GM19397 (cell line): ENCODE measurements around the gene TPRG1.
A peak's percentile ranks its signal among the peaks of the same experiment; 100 is the strongest.
"Not testable (repeated sequence)": the region's sequence is repeated elsewhere in the genome, so short reads cannot be mapped to it uniquely, and the experiment has no call there.

Experiments used
- ATAC-seq: cut with Tn5 transposase; IDR thresholded peaks from one replicate; pipeline ENCODE4 v1.9.1; 2021; ENCODE audit warnings: mild to moderate bottlenecking, moderate library complexity; ENCODE audit not compliant: unreplicated experiment

Gene TPRG1

DNA sequence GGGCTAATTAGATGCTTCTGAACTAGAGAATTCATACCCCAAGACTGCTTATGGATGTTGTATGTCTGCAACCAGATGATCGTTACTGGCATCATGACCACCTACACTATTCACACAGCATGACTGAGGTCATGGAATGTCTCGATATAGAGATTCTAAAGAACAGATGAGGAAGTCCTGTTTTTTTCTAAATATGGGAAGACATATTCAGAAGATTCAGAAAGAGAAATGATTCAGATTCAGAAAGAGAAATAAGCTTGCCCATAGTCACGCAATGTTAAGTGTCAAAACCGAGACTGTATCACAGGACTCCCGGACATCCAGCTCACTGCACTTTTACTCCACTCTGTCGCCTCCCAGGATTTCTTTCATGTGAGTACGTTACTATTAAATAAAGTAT lies 136.2 kb downstream of the TPRG1 start:
- no peak for ATAC-seq

DNA sequence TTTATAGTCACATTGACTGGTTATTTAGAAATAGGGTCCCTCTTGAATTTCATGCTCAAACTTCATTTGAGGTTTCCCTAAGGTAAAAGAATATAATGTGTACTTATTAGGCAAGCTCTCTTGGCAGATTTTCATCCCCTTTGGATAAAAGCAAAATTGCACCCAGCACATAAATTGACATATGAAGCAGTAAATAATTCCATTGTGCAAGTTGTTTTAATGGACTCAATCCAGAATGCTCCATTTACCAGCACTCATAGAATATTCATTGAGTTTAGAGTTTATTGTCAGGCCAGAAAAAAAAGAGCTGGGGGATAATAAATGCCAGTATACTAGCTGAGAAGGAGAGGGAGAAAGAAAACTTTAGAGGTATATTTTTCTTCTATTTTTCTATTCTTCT lies 136.8 kb downstream of the TPRG1 start:
- no peak for ATAC-seq

- no peak for ATAC-seq
These were observed 137.7 kb downstream of the TPRG1 start for GRCh38 chr3:189309400-189309975.

DNA sequence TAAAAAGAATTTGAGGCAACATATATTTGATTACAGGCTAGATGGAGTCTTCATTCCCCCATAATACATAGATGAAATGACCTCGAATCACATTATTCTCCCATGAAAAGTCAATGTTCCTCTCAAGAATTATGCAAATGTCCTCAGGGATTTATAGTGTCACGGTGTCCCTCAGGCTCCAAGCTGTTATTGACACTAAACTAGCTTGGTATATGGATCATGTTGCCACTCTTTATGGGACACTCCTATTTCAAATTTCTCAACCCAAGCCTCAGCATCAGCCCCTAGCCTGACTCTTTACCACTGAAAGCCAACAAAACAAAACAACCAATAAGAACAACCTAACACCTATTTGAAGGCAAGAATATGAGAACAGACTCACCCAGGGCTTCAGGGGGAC lies 139.8 kb downstream of the TPRG1 start:
- ATAC-seq, result no peak

- no peak for ATAC-seq
These were observed 141.1 kb downstream of the TPRG1 start for GRCh38 chr3:189312866-189313265.

DNA sequence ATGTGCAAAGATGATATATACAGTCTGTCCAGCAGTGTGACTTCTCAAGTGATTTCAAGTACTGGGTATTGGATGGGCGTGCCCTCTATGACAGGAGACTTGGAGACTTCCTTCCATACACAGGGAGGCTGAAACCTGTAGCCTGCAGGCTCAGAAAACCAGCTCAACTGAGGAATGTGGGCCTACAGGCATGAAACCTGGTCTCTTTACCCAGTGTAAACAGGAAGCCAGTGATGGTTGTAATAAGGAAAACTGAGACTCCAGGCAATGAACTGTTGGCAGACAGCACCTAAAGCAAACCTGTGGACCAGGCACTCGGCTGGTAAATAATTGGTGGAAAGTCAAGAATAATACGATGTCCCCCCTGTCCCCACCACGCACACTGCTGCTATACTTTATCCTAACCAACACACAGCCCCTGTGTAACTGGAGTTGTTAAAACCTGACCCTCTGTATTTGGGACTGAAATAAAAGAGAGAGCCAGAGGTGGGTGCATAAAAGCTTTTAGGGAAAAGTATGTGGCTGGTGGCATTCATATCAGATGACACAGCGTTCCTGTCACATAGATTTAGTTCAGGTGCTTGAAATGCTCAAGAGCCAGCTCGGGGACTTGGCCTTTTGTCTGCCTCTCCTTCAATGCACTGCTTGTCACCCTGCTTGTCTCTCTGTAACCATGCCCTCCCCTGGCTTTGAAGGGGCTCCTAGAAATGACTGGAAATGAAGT lies 144.7 kb downstream of the TPRG1 start:
- ATAC-seq, result no peak

DNA sequence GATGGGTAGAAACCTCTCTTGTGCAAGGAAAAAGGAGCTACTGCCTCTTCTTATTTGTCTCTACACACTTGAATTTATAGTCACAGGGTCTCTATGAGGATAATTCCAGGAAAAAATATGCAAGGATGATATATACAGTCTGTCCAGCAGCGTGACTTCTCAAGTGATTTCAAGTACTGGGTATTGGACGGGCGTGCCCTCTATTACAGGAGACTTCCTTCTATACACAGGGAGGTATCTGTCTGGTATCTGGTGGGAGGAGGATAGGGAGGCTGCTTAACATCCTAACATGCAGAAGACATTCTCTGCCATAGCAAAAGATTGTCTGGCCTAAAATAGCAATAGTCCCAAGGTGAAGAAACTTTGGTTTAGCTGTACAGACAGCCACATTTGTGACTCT lies 146.1 kb downstream of the TPRG1 start:
- no peak for ATAC-seq

DNA sequence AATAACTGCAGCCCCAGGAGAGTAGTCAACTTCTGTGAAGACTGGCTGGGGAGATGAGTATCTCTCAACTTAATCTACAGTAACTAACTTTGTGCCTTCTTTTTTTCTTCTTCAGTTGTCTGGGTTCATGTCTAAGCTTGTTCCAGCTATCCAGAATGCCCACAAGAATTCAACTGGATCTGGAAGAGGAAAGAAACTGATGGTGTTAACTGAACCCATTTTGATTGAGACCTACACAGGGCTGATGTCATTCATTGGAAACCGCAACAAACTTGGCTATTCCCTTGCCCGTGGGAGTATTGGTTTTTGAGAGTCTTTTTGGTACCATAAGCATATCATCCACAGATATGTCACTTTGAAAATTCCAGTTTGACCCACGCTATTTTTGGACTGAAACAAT lies 148.7 kb downstream of the TPRG1 start:
- no peak for ATAC-seq

GRCh38 chr3:189322339-189322738 lies 150.6 kb downstream of the TPRG1 start:
- ATAC-seq, result no peak

GRCh38 chr3:189324538-189325138 lies 152.9 kb downstream of the TPRG1 start:
- ATAC-seq, result peak; percentile 100

GRCh38 chr3:189325454-189325853 lies 153.7 kb downstream of the TPRG1 start:
- ATAC-seq, result no peak

DNA sequence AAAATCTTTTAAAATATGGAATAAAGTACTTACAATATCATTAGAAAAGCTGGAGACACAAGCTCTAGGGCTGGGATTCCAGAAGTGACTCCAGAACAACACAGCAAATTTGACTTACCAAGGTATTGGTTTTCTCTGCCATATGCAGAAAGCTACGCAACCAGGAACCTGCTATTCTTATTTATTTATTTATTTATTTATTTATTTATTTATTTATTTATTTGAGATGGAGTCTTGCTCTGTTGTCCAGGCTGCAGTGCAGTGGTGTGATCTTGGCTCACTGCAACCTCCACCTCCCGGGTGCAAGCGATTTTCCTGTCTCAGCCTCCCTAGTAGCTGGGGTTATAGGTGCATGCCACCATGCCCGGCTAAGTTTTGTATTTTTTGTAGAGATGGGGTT lies 157.9 kb downstream of the TPRG1 start:
- ATAC-seq, result not testable (repeated sequence)

GRCh38 chr3:189330066-189330465 lies 158.3 kb downstream of the TPRG1 start:
- no peak for ATAC-seq

- no peak for ATAC-seq
These were observed 159.2 kb downstream of the TPRG1 start for GRCh38 chr3:189331002-189331418.

GRCh38 chr3:189334064-189334920 lies 162.5 kb downstream of the TPRG1 start:
- ATAC-seq, result no peak

DNA sequence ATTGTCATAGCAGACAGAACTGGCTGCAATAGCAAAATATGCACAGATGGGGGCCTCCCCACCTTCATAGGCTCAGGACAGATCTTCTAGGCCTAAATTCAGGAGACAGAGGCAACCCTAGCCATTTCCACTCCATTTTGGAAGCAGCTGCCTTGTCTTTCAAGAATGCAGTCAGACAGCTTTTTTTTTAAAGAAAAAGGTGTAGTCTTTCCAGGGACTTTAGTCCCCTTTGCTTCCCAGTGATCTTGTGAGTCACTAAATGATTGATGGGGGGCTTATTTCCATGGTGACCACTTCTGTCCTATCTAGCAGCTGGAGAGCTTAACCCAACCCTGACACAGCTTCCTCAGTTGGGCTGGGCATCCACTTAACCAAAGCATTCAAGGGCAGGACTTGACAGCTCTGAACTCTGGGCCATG lies 165.9 kb downstream of the TPRG1 start:
- no peak for ATAC-seq

DNA sequence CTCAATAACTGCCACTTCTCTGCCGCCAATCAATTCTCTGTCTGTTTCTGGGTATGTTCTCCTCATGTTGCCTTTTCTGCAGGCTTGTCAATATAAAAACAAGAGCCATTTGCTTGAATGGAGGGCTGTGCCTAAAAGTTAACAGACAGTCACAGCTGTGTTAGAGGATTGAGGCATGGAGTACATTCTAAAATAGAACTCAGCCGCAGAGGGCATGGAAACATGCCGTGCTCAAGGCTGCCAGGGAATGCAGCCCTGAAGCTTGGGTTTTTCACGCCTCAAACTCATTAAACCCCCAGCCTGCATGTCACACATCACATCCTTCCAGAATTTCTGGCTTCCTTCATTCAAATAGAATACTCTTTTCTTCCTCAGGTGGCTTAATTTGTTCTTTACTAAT lies 166.6 kb downstream of the TPRG1 start:
- ATAC-seq, result no peak

GRCh38 chr3:189339996-189340395 lies 168.2 kb downstream of the TPRG1 start:
- no peak for ATAC-seq

DNA sequence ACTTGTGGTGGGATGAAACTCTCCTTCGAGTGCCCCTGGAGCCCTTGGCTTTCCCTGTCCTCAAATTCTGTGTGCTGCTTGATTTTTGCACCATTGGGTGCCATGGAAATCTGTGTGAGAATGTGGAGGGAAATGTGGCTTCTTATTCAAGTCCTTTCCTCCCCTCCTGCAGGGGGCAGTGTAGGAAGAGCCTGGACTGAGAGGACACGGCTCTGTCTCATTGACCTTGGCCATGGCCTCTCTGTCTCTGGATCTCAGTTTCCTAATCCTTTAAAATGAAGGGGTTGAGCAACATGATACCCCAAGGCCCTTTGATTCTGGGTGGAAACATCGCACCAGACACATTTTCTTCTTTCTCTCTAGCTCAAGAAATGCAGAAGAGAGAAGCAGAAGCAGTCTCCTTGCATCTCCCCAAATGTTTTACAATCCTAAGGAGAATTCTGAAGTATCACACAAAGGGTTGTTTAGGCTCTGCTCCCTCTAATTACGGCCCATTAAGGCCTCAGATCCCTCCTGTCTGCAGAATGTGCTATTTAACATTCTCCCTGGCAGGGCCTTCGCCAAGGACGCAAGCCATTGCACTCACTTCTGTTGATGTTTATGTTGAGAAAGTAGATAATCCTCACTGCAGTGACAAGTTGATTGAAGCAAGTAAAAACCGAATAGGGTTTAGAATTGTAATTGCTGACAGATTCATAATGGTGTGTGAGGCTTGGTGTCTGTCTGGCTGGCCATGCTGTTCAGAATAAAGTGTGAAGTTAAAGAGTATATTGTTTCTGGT lies 169.1 kb downstream of the TPRG1 start:
- ATAC-seq, result no peak

GRCh38 chr3:189342811-189343210 lies 171.0 kb downstream of the TPRG1 start:
- no peak for ATAC-seq

GRCh38 chr3:189344996-189345395 lies 173.2 kb downstream of the TPRG1 start:
- no peak for ATAC-seq
